GM19463 (cell line): ENCODE results near the gene CDKN1B.
"Not testable (repeated sequence)": the region's sequence is repeated elsewhere in the genome, so short reads cannot be mapped to it uniquely, and the experiment has no call there.

Experiments used
- ATAC-seq: cut with Tn5 transposase; IDR thresholded peaks from one replicate; pipeline ENCODE4 v1.9.1; 2021; ENCODE audit warnings: mild to moderate bottlenecking, moderate library complexity; ENCODE audit not compliant: unreplicated experiment

The CDKN1B gene

DNA sequence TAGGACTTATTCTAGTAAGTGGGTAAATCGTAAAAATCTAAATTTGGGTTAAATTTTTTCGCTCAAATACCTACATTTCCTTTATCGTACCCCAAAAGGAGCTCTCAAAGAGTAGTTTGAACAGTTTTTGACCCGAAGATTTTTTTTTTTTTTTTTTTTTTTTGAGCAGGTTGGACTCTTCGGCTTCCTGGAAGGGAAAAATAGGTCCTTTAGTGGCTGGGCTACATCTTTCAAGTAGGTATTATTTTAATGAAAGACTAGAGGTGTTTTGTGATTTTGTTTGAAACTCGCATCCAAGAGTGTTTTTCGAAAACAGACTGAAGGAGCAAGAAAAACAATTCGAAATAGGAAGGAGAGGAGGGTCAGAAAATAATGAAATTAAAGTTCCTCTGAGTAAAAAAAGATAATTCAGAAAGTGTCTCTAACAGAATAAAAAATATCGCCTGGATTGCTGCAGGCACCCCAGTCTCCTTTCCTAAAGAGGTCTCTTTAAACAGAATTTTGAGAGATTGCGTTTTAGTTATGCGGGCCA lies 6.0 kb downstream of the CDKN1B start:
- ATAC-seq: no peak

DNA sequence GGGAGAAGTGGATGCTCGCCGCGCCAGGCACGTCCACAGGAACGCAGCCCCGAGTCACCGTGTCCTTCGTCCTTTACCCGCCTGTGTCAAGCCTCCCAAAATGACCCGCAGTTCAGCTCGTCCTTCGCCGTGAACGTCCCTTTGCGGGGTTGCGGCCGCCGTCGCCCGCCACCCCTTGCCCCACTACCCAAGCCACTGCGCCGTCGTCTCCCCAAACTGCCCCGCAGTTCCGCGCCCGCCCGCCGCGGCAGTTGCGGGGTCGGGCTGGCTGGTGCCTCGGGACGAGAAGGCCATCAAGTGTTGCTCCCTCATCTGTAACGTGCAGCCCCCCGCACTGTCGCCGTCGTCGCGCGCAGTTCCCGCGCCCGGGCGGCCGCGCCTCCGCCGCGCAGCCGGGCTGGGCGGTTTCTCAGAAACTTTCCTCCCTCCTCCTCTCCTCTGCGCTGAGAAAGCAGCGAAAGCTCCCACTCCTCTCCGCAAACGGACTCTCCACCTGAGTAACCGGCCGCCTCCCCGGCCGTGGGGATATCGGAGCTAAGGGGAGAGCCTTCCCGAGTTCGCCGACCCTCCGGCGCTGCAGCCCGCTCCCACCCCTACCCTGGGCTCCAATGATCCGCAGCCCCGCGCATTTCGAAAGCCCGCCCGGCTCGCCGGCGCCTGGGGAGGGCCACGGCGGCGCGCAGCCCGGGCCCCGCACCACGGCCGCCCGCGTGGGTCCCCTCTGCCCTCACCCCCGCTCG lies 6.7 kb downstream of the CDKN1B start:
- no peak for ATAC-seq

DNA sequence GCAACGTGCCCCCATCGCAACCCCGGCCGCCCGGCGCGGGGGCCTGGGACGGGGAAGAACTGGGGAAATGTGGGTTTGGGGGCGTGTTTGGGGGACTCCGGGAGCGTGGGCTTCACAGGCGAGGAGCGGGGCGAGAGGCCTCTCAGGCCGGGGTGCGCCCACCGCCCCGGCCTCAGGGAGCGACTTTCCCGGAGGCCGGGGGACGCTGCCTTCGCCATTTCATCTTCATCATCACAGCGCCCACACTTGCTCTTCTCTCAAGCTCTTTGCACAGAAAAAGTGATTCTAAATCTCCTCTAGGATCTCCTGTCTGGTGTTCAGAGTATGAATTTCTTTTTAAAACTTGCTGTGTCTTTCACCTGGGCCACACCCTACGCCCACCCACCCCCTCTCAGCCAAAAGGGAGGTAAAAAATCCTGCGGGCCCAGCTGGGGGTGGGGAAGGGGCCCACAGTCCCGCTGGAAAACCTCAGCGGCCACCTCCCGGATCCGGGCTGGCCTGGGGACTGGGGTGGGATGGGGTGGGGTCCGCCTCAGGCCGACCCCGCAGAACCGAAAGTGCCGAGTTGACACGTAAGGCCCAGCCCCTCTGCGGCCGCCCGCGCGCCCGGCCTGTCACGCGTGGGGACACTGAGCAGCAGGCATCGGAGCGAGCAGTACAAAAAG lies 7.4 kb downstream of the CDKN1B start:
- ATAC-seq: no peak

- ATAC-seq: peak; percentile 53
Measured at GRCh38 chr12:12725086-12725955, 8.2 kb downstream of the CDKN1B start.

- ATAC-seq: no peak
Measured at GRCh38 chr12:12725956-12726554, 8.9 kb downstream of the CDKN1B start.

- no peak for ATAC-seq
Measured at GRCh38 chr12:12726555-12727093, 9.5 kb downstream of the CDKN1B start.

- no peak for ATAC-seq
Measured at GRCh38 chr12:12731178-12731577, 14.0 kb downstream of the CDKN1B start.

GRCh38 chr12:12731785-12732184 lies 14.6 kb downstream of the CDKN1B start:
- ATAC-seq: no peak

GRCh38 chr12:12733118-12733517 lies 15.9 kb downstream of the CDKN1B start:
- no peak for ATAC-seq

DNA sequence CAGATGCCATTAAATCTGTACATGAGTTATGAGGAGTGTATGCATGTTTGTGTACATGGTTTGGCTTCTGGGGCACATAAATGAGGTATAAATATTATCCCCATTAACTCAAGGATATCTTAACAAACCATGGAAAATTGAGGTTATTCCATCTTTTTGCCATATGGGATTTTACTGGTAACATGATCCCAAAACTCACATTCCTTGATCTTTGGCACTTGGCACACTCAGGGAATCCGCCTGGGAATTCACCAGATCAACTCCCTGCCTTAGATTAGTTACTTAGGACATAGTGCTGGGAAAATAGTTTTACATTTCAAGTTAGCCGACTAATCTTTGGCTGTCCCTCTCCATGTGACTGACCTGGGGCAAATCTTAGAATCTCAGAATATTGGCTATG lies 16.9 kb downstream of the CDKN1B start:
- no peak for ATAC-seq

GRCh38 chr12:12734561-12735071 lies 17.4 kb downstream of the CDKN1B start:
- ATAC-seq: no peak

- ATAC-seq: no peak
Measured at GRCh38 chr12:12735301-12735700, 18.1 kb downstream of the CDKN1B start.

DNA sequence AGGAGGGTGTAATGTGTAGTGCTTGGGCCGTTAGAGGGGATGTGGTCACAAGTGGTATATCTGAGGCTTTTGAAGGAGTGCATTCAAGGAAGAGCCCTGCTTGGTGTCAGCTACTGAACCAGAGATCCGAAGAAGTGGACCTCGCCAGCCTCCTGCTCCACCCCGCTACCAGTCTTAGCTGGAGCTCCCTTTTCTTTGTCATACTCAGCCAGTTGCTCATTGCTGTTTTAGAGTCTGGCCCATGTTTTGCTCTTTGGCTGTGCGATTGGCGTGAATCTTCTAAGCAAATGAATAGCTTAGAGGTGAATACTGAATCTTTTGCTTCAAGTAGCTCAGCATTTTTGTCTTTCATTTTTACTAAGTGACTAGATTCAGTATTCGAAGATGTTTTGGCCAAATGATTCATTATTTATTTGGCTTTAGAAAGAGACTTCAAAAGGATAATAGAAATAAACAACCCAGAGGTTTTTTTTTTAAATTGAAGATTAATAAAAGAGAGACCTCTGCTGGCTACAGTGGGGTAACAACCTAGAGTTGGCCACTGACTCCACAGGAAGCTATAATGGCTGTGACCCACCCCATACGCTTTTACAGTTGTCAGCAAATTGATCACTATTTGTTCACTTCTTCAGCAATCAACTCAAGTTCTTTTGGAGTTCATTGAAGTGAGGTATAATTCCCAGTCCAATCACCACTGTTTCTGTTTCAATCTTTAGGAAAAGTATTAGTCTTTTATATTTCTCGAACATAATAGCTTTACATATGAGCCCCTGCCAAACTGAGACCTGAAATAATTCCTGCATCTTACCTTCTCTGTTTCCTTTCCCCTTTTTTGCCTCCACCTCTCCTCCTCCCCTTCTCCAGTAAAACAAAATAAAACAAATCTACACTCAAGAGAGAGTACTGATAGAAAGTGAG lies 19.9 kb downstream of the CDKN1B start:
- ATAC-seq: peak; percentile 62

- ATAC-seq: not testable (repeated sequence)
Measured at GRCh38 chr12:12738152-12738551, 21.0 kb downstream of the CDKN1B start.

DNA sequence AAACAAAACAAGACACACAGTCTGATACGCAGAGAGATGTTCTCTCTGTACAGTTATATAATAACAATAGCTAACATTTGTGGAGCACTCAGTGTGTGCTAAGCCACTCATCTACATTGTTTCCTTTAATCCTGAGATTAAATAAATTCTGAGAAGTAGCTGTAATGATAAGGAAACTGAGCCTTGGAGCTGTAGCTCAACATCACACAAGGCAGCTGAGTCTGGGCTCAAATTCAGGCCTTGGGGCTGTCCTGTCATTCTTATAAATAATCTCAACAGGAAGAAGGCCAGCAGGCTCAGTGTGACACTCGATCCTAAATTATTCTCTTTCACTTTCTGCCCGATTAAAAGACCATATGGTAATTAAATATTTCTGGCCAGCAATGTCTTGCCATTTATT lies 24.5 kb downstream of the CDKN1B start:
- ATAC-seq: no peak

DNA sequence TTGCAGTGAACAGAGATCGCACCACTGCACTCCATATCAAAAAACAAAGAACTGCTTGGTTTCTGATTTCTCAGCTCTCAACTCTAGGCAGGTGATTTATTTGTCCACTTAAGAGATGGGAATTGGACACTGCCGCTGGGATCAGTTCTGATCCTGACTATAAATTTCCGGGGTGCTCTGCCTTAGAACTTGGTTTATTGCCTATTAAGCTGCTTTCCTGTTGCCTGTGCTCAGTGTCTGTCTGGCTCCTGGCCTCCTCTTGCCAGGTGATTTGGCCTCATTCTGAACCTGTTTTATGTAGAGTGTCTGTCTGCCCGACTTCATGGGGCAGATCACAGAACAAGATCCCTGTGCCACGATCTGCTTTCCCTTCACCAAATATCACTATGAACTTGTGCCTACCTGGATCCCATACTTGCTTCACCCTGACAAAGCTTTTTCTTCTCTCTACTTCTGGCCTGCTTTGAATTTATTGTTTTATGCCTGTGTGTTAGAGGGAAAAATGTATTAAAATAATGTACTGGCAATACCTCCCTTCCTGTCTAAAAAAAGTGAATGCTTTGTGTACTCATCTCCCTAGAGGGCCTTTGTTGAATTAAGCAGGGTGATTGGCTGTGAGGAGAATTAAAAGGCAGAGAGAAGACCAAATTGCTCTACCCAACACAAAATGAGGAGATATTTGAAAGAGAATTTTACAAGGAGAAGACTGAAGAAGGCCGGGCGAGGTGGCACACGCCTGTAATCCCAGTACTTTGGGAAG lies 27.6 kb downstream of the CDKN1B start:
- ATAC-seq: no peak

DNA sequence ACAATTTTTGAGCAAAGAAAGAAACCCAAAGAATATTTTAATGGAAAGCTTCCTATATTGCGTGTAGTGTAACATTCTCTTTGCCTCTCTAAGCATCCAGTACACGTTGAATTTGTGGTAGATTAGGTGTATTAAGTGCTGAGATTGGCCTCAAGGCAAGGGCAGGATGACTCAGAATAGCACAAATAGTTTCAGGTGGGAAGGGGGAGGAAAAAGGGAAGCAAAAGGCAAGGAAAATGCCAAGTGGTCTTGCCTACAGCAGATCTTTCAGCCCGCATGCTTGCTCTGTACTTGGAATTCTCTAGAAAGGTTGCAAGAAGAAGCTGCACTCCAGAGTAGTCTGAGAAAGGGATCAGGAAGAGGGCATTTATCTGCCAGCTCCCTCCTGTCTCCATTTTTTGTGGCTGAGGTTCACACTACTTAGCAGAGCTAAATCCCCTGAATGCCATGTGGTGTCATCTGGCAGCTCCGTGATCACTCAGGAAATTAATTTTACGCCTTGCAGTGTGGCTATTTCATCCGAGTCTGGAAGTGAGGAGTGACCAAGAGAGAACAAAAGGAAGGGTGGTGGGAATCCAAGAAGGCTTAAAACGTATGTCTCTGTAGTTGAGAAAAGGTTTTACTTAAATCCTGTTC lies 28.5 kb downstream of the CDKN1B start:
- no peak for ATAC-seq

DNA sequence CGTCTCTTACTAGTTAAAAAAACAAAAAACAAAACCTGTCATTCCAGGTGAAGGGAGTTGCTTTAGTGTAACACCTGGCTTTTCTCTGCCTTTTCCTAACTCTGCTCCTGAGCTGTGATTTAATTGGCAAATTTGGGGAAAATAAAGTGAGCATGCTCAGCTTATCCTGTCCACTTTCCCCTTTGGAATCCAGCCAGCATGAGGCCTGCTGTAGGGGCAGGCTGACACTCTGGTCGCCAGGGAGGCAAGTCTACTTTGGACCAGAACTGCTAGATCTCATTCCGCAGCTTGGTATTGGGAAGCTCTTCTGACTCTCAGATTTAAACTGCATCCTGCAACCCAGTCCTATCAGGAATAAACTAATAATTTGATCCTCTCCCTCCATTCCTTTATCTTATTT lies 30.1 kb downstream of the CDKN1B start:
- no peak for ATAC-seq
